Measurements from ENCODE around the gene PAX2. TPM values are rescaled to one million over a fixed set of nuclear protein-coding genes. Genes with fewer than 3 reads are reported as not detected.

PAX2 gene
- total RNA-seq, 2 donors from 2014 or later: not detected

- intact Hi-C loops (cut with DNase I, micrococcal nuclease): no loop called here
- peak in 1 of 2 donors; percentile 28 for DNase-seq
- peak; percentile 75 for ATAC-seq
Observed at GRCh38 chr10:100826661-100826982, 81.2 kb downstream of the PAX2 start.

GRCh38 chr10:100826983-100827818 lies 81.8 kb downstream of the PAX2 start:
- intact Hi-C loops (cut with DNase I, micrococcal nuclease): no loop called here
- DNase-seq (peak in 1 of 2 donors; percentile 46), ATAC-seq (peak; percentile 83)

GRCh38 chr10:100827819-100828737 lies 82.7 kb downstream of the PAX2 start:
- peak; percentile 69 for ATAC-seq
- intact Hi-C loops (cut with DNase I, micrococcal nuclease): no loop called here
- DNase-seq: peak in 1 of 2 donors; percentile 51

GRCh38 chr10:100828738-100829096 lies 83.3 kb downstream of the PAX2 start:
- intact Hi-C loops (cut with DNase I, micrococcal nuclease): no loop called here
- ATAC-seq (peak; percentile 58), DNase-seq (peak in 1 of 2 donors; percentile 23)

GRCh38 chr10:100829097-100829870 lies 83.9 kb downstream of the PAX2 start:
- DNase-seq: no peak
- no peak for ATAC-seq

GRCh38 chr10:100829933-100830727 lies 84.7 kb downstream of the PAX2 start:
- intact Hi-C loops (cut with DNase I, micrococcal nuclease): no loop called here
- DNase-seq (no peak), ATAC-seq (no peak)

More at GRCh38 chr10:100829097-100829870, 83.9 kb downstream of the PAX2 start:
- intact Hi-C loops (cut with DNase I, micrococcal nuclease): no loop called here

- intact Hi-C loops (cut with DNase I, micrococcal nuclease): no loop called here
- no peak for ATAC-seq
Observed at GRCh38 chr10:100830728-100831111, 85.3 kb downstream of the PAX2 start.

GRCh38 chr10:100831742-100832141 lies 86.4 kb downstream of the PAX2 start:
- DNase-seq: no peak
- intact Hi-C loops (cut with DNase I, micrococcal nuclease): no loop called here
- ATAC-seq: no peak

More at GRCh38 chr10:100830728-100831111, 85.3 kb downstream of the PAX2 start:
- no peak for DNase-seq

GRCh38 chr10:100835810-100836209 lies 90.4 kb downstream of the PAX2 start:
- DNase-seq (no peak), ATAC-seq (no peak)
- intact Hi-C loops (cut with DNase I, micrococcal nuclease): no loop called here

GRCh38 chr10:100836891-100837290 lies 91.5 kb downstream of the PAX2 start:
- DNase-seq (no peak), ATAC-seq (no peak)
- intact Hi-C loops (cut with DNase I, micrococcal nuclease): no loop called here

GRCh38 chr10:100837300-100837699 lies 91.9 kb downstream of the PAX2 start:
- peak in 1 of 2 donors; percentile 9 for DNase-seq
- intact Hi-C loops (cut with DNase I, micrococcal nuclease): no loop called here

GRCh38 chr10:100838986-100839385 lies 93.6 kb downstream of the PAX2 start:
- intact Hi-C loops (cut with DNase I, micrococcal nuclease): no loop called here
- no peak for DNase-seq
- no peak for ATAC-seq

More at GRCh38 chr10:100837300-100837699, 91.9 kb downstream of the PAX2 start:
- peak; percentile 61 for ATAC-seq

GRCh38 chr10:100841528-100841927 lies 96.1 kb downstream of the PAX2 start:
- DNase-seq: no peak
- ATAC-seq: no peak
- intact Hi-C loops (cut with DNase I, micrococcal nuclease): no loop called here

GRCh38 chr10:100847440-100847839 lies 102.1 kb downstream of the PAX2 start:
- intact Hi-C loops (cut with DNase I, micrococcal nuclease): no loop called here
- ATAC-seq (no peak), DNase-seq (no peak)

GRCh38 chr10:100848770-100849169 lies 103.4 kb downstream of the PAX2 start:
- no peak for DNase-seq
- intact Hi-C loops (cut with DNase I, micrococcal nuclease): no loop called here
- no peak for ATAC-seq

GRCh38 chr10:100858261-100858660 lies 112.9 kb downstream of the PAX2 start:
- DNase-seq: no peak
- intact Hi-C loops (cut with DNase I, micrococcal nuclease): no loop called here
- ATAC-seq: no peak

GRCh38 chr10:100858747-100859483 lies 113.5 kb downstream of the PAX2 start:
- intact Hi-C loops (cut with DNase I, micrococcal nuclease): no loop called here
- DNase-seq: no peak
- ATAC-seq: no peak

- no peak for ATAC-seq
- DNase-seq: no peak
- intact Hi-C loops (cut with DNase I, micrococcal nuclease): no loop called here
Observed at GRCh38 chr10:100859484-100859763, 114.0 kb downstream of the PAX2 start.

All from left colon (tissue), 2 donors.